Activated naive CD4-positive, alpha-beta T cell treated with anti-CD3 and anti-CD28 coated beads, Interleukin-2, amount 10 ng/mL, durations not matched to agents 7 days and 5 days (primary cell): Measurements from ENCODE around the gene NEDD4.
"Not testable (repeated sequence)": the region's sequence is repeated elsewhere in the genome, so short reads cannot be mapped to it uniquely, and the experiment has no call there.

Source experiments
- CTCF ChIA-PET: fragments of 350-600 bp; sonication (Branson Sonifier 250); formaldehyde crosslinking; loops from one replicate; lab custom pipeline; 2021; ENCODE audit warnings: antibody characterized with exemption; lab: Charles Lee
- DNase-seq: peaks from one replicate; pipeline ENCODE4 v3.0.0-alpha.2; 2020
- H3K27ac Mint-ChIP-seq: one replicate; pipeline ENCODE4 v1.8.0; 2021; ENCODE audit warnings: mild to moderate bottlenecking, moderate library complexity, mixed read lengths
- H3K27me3 Mint-ChIP-seq: one replicate; pipeline ENCODE4 v1.8.0; 2021; ENCODE audit warnings: mild to moderate bottlenecking, mixed read lengths
- H3K36me3 Mint-ChIP-seq: one replicate; pipeline ENCODE4 v1.8.0; 2021; ENCODE audit warnings: mixed read lengths
- H3K4me1 Mint-ChIP-seq: one replicate; pipeline ENCODE4 v1.8.0; 2021; ENCODE audit warnings: mixed read lengths
- H3K4me3 Mint-ChIP-seq: one replicate; pipeline ENCODE4 v1.8.0; 2021; ENCODE audit warnings: mild to moderate bottlenecking, moderate library complexity, mixed read lengths
- H3K9me3 Mint-ChIP-seq: one replicate; pipeline ENCODE4 v1.8.0; 2021; ENCODE audit warnings: mixed read lengths

Gene NEDD4

GRCh38 chr15:56019819-56020486, 26.5 kb upstream of the NEDD4 start:
- Mint-ChIP-seq H3K36me3 (no peaks in the 10 kb centered on the region), H3K27ac (no peak overlapping the region), H3K4me3 (no peak overlapping the region), H3K4me1 (no peaks in the 10 kb centered on the region), H3K27me3 (peaks cover 26% of the 10 kb centered on the region), H3K9me3 (peaks cover 6% of the 10 kb centered on the region)
- no peak for DNase-seq
- CTCF ChIA-PET: no interaction called here

GRCh38 chr15:56019060-56019793, 25.8 kb upstream of the NEDD4 start:
- peaks cover 26% of the 10 kb centered on the region for H3K27me3 Mint-ChIP-seq
- H3K27ac Mint-ChIP-seq: no peak overlapping the region
- H3K36me3 Mint-ChIP-seq: no peaks in the 10 kb centered on the region
- DNase-seq: no peak
- H3K4me1 Mint-ChIP-seq: no peaks in the 10 kb centered on the region
- peaks cover 5% of the 10 kb centered on the region for H3K9me3 Mint-ChIP-seq
- H3K4me3 Mint-ChIP-seq: no peak overlapping the region
- CTCF ChIA-PET: interaction anchor here (0.5 kb wide), 1 partner anchor 63 kb away, joined by 3 read pairs; no protein-coding TSS in a partner anchor

- no peak for DNase-seq
These were observed 24.5 kb upstream of the NEDD4 start for GRCh38 chr15:56017920-56018319.

GRCh38 chr15:56017511-56017910, 24.1 kb upstream of the NEDD4 start:
- DNase-seq: no peak
- H3K9me3 Mint-ChIP-seq: peaks cover 10% of the 10 kb centered on the region
- no peak overlapping the region for H3K27ac Mint-ChIP-seq
- no peaks in the 10 kb centered on the region for H3K36me3 Mint-ChIP-seq
- H3K27me3 Mint-ChIP-seq: peaks cover 20% of the 10 kb centered on the region
- no peak overlapping the region for H3K4me3 Mint-ChIP-seq
- CTCF ChIA-PET: no interaction called here
- H3K4me1 Mint-ChIP-seq: no peaks in the 10 kb centered on the region

More at GRCh38 chr15:56017920-56018319, 24.5 kb upstream of the NEDD4 start:
- peaks cover 10% of the 10 kb centered on the region for H3K9me3 Mint-ChIP-seq
- no peak overlapping the region for H3K27ac Mint-ChIP-seq
- H3K27me3 Mint-ChIP-seq: peaks cover 24% of the 10 kb centered on the region
- CTCF ChIA-PET: no interaction called here
- no peaks in the 10 kb centered on the region for H3K36me3 Mint-ChIP-seq
- H3K4me1 Mint-ChIP-seq: no peaks in the 10 kb centered on the region
- no peak overlapping the region for H3K4me3 Mint-ChIP-seq

GRCh38 chr15:56016281-56016680, 22.9 kb upstream of the NEDD4 start:
- DNase-seq: no peak
- Mint-ChIP-seq H3K36me3 (no peaks in the 10 kb centered on the region), H3K4me3 (no peak overlapping the region), H3K27ac (no peak overlapping the region), H3K27me3 (peaks cover 14% of the 10 kb centered on the region), H3K4me1 (no peaks in the 10 kb centered on the region), H3K9me3 (peaks cover 10% of the 10 kb centered on the region)
- CTCF ChIA-PET: no interaction called here

GRCh38 chr15:56014677-56015076, 21.3 kb upstream of the NEDD4 start:
- peaks cover 7% of the 10 kb centered on the region for H3K27me3 Mint-ChIP-seq
- no peak overlapping the region for H3K4me3 Mint-ChIP-seq
- H3K27ac Mint-ChIP-seq: no peak overlapping the region
- no peak for DNase-seq
- H3K36me3 Mint-ChIP-seq: no peaks in the 10 kb centered on the region
- CTCF ChIA-PET: no interaction called here
- peaks cover 10% of the 10 kb centered on the region for H3K9me3 Mint-ChIP-seq
- H3K4me1 Mint-ChIP-seq: no peaks in the 10 kb centered on the region

GRCh38 chr15:56007053-56007452, 13.6 kb upstream of the NEDD4 start:
- H3K27ac Mint-ChIP-seq, H3K4me1 Mint-ChIP-seq, H3K4me3 Mint-ChIP-seq, H3K9me3 Mint-ChIP-seq, DNase-seq, CTCF ChIA-PET, H3K36me3 Mint-ChIP-seq: not testable (repeated sequence)
- peaks cover 15% of the 10 kb centered on the region for H3K27me3 Mint-ChIP-seq

- H3K27ac Mint-ChIP-seq, CTCF ChIA-PET, H3K36me3 Mint-ChIP-seq, H3K4me1 Mint-ChIP-seq, H3K9me3 Mint-ChIP-seq, DNase-seq, H3K4me3 Mint-ChIP-seq: not testable (repeated sequence)
- H3K27me3 Mint-ChIP-seq: peaks cover 15% of the 10 kb centered on the region
These were observed 13.0 kb upstream of the NEDD4 start for GRCh38 chr15:56006371-56006770.

GRCh38 chr15:56004281-56004680, 10.9 kb upstream of the NEDD4 start:
- CTCF ChIA-PET: not testable (repeated sequence)

GRCh38 chr15:56003777-56004176, 10.4 kb upstream of the NEDD4 start:
- H3K27ac Mint-ChIP-seq, H3K36me3 Mint-ChIP-seq, H3K9me3 Mint-ChIP-seq, H3K4me3 Mint-ChIP-seq, CTCF ChIA-PET, DNase-seq, H3K4me1 Mint-ChIP-seq: not testable (repeated sequence)
- H3K27me3 Mint-ChIP-seq: peaks cover 14% of the 10 kb centered on the region

More at GRCh38 chr15:56004281-56004680, 10.9 kb upstream of the NEDD4 start:
- H3K27ac Mint-ChIP-seq, H3K36me3 Mint-ChIP-seq, H3K4me1 Mint-ChIP-seq, H3K4me3 Mint-ChIP-seq, H3K9me3 Mint-ChIP-seq, DNase-seq: not testable (repeated sequence)
- peaks cover 15% of the 10 kb centered on the region for H3K27me3 Mint-ChIP-seq

- H3K27me3 Mint-ChIP-seq: peaks cover 14% of the 10 kb centered on the region
- H3K9me3 Mint-ChIP-seq, H3K4me1 Mint-ChIP-seq, H3K36me3 Mint-ChIP-seq, H3K27ac Mint-ChIP-seq, CTCF ChIA-PET, DNase-seq, H3K4me3 Mint-ChIP-seq: not testable (repeated sequence)
These were observed 9.9 kb upstream of the NEDD4 start for GRCh38 chr15:56003277-56003676.

GRCh38 chr15:56001471-56002078, 8.2 kb upstream of the NEDD4 start:
- Mint-ChIP-seq H3K4me3 (no peak overlapping the region), H3K27ac (no peak overlapping the region), H3K4me1 (no peaks in the 10 kb centered on the region), H3K27me3 (peaks cover 21% of the 10 kb centered on the region), H3K36me3 (no peaks in the 10 kb centered on the region), H3K9me3 (no peaks in the 10 kb centered on the region)
- CTCF ChIA-PET: interaction anchor here (1.3 kb wide), 1 partner anchor 9 kb away, joined by 3 read pairs; the partner anchor contains the start of gene NEDD4
- no peak for DNase-seq

GRCh38 chr15:55999658-56000057, 6.2 kb upstream of the NEDD4 start:
- no peak for DNase-seq
- H3K4me3 Mint-ChIP-seq: no peak overlapping the region
- no peaks in the 10 kb centered on the region for H3K9me3 Mint-ChIP-seq
- H3K27me3 Mint-ChIP-seq: peaks cover 24% of the 10 kb centered on the region
- H3K36me3 Mint-ChIP-seq: no peaks in the 10 kb centered on the region
- H3K27ac Mint-ChIP-seq: no peak overlapping the region
- H3K4me1 Mint-ChIP-seq: no peaks in the 10 kb centered on the region
- CTCF ChIA-PET: no interaction called here

GRCh38 chr15:55998478-55998877, 5.1 kb upstream of the NEDD4 start:
- H3K36me3 Mint-ChIP-seq: no peaks in the 10 kb centered on the region
- CTCF ChIA-PET: no interaction called here

More at GRCh38 chr15:55998478-55998877, 5.1 kb upstream of the NEDD4 start:
- peaks cover 31% of the 10 kb centered on the region for H3K27me3 Mint-ChIP-seq
- no peak for DNase-seq
- no peak overlapping the region for H3K4me3 Mint-ChIP-seq
- H3K27ac Mint-ChIP-seq: no peak overlapping the region
- peaks cover 5% of the 10 kb centered on the region for H3K4me1 Mint-ChIP-seq
- H3K9me3 Mint-ChIP-seq: no peaks in the 10 kb centered on the region
